Measurements from ENCODE around the gene DLGAP1.

The DLGAP1 gene

GRCh38 chr18:3513481-3513880, 941.6 kb downstream of the DLGAP1 start:
- DNase-seq: no peak

- DNase-seq: no peak
Measured at GRCh38 chr18:3511980-3512379, 943.1 kb downstream of the DLGAP1 start.

- DNase-seq: no peak
Measured at GRCh38 chr18:3510896-3511295, 944.2 kb downstream of the DLGAP1 start.

GRCh38 chr18:3510024-3510423, 945.1 kb downstream of the DLGAP1 start:
- DNase-seq: no peak

GRCh38 chr18:3508576-3509549, 946.2 kb downstream of the DLGAP1 start:
- no peak for DNase-seq

- no peak for DNase-seq
Measured at GRCh38 chr18:3504637-3505036, 950.5 kb downstream of the DLGAP1 start.

- DNase-seq: no peak
Measured at GRCh38 chr18:3502650-3503049, 952.5 kb downstream of the DLGAP1 start.

GRCh38 chr18:3500016-3500415, 955.1 kb downstream of the DLGAP1 start:
- no peak for DNase-seq

GRCh38 chr18:3499501-3499900, 955.6 kb downstream of the DLGAP1 start:
- DNase-seq: no peak

- no peak for DNase-seq
Measured at GRCh38 chr18:3498698-3499471, 956.2 kb downstream of the DLGAP1 start.

GRCh38 chr18:3495691-3496430, 959.2 kb downstream of the DLGAP1 start:
- no peak for DNase-seq

- DNase-seq: no peak
Measured at GRCh38 chr18:3494569-3494968, 960.5 kb downstream of the DLGAP1 start.

GRCh38 chr18:3494245-3494526, 960.9 kb downstream of the DLGAP1 start:
- no peak for DNase-seq

GRCh38 chr18:3493501-3494244, 961.4 kb downstream of the DLGAP1 start:
- no peak for DNase-seq

- DNase-seq: no peak
Measured at GRCh38 chr18:3492721-3493120, 962.4 kb downstream of the DLGAP1 start.

GRCh38 chr18:3491981-3492555, 963.0 kb downstream of the DLGAP1 start:
- no peak for DNase-seq

- DNase-seq: no peak
Measured at GRCh38 chr18:3489462-3489861, 965.6 kb downstream of the DLGAP1 start.

- DNase-seq: no peak
Measured at GRCh38 chr18:3486512-3486911, 968.6 kb downstream of the DLGAP1 start.

- no peak for DNase-seq
Measured at GRCh38 chr18:3485153-3486149, 969.7 kb downstream of the DLGAP1 start.

GRCh38 chr18:3482258-3482657, 972.8 kb downstream of the DLGAP1 start:
- DNase-seq: no peak

GRCh38 chr18:3481696-3482210, 973.4 kb downstream of the DLGAP1 start:
- DNase-seq: no peak
